ENCODE results near the gene SNAPC2.

SNAPC2 gene

GRCh38 chr19:7918062-7918614 is 2.0 kb upstream of the SNAPC2 start:
- Histone ChIP-seq H3K4me3 (peak overlapping the region in 5 of 7 experiments; percentile 4 to 41 (median 33)), H3K27ac (peak overlapping the region in 2 of 21 experiments; percentile 21 to 35)

GRCh38 chr19:7918615-7919421 is 1.3 kb upstream of the SNAPC2 start:
- Histone ChIP-seq H3K27ac (no peak overlapping the region), H3K4me3 (peak overlapping the region in 1 of 7 experiments; percentile 54)

GRCh38 chr19:7920519-7921301 is 572 bp downstream of the SNAPC2 start:
- H3K27ac ChIP-seq, result peak overlapping the region in 20 of 21 experiments; percentile 71 to 95 (median 84)
- H3K4me3 ChIP-seq, result peak overlapping the region; percentile 54 to 82 (median 72)

GRCh38 chr19:7921302-7921966 is 1.3 kb downstream of the SNAPC2 start:
- peak overlapping the region; percentile 37 to 82 (median 62) for H3K4me3 ChIP-seq
- H3K27ac ChIP-seq, result peak overlapping the region in 20 of 21 experiments; percentile 42 to 95 (median 80)

- Histone ChIP-seq H3K27ac (peak overlapping the region in 7 of 21 experiments; percentile 66 to 88 (median 81)), H3K4me3 (peak overlapping the region in 1 of 7 experiments; percentile 44)
These were observed 2.1 kb downstream of the SNAPC2 start for GRCh38 chr19:7921967-7922835.

GRCh38 chr19:7922836-7923195 is 2.7 kb downstream of the SNAPC2 start:
- H3K4me3 ChIP-seq, result no peak overlapping the region

GRCh38 chr19:7923295-7924191 is 3.4 kb downstream of the SNAPC2 start:
- H3K4me3 ChIP-seq, result no peak overlapping the region
- no peak overlapping the region for H3K27ac ChIP-seq

More at GRCh38 chr19:7922836-7923195, 2.7 kb downstream of the SNAPC2 start:
- H3K27ac ChIP-seq, result no peak overlapping the region

GRCh38 chr19:7924241-7924640 is 4.1 kb downstream of the SNAPC2 start:
- H3K27ac ChIP-seq, result no peak overlapping the region
- H3K4me3 ChIP-seq, result peak overlapping the region in 1 of 7 experiments; percentile 51

- peak overlapping the region in 5 of 7 experiments; percentile 31 to 51 (median 46) for H3K4me3 ChIP-seq
- peak overlapping the region in 1 of 21 experiments; percentile 24 for H3K27ac ChIP-seq
These were observed 4.6 kb downstream of the SNAPC2 start for GRCh38 chr19:7924651-7925170.

- Histone ChIP-seq H3K4me3 (peak overlapping the region; percentile 31 to 51 (median 42)), H3K27ac (peak overlapping the region in 4 of 21 experiments; percentile 7 to 52 (median 28))
These were observed 5.2 kb downstream of the SNAPC2 start for GRCh38 chr19:7925171-7925851.

GRCh38 chr19:7926021-7926726 is 6.0 kb downstream of the SNAPC2 start, which contains the start of gene CTXN1:
Gene CTXN1, minus strand, starts transcription at chr19:7926135. Its CDS starts 597 bp downstream, at chr19:7925538.
- peak within 1 kb of the TSS; percentile 31 to 51 (median 42) for H3K4me3 ChIP-seq
- peak within 1 kb of the TSS in 4 of 21 experiments; percentile 7 to 72 (median 42) for H3K27ac ChIP-seq

- H3K4me3 ChIP-seq, result no peak overlapping the region
- peak overlapping the region in 2 of 21 experiments; percentile 68 to 72 for H3K27ac ChIP-seq
These were observed 6.8 kb downstream of the SNAPC2 start for GRCh38 chr19:7926727-7927604.

- Histone ChIP-seq H3K27ac (peak overlapping the region in 15 of 21 experiments; percentile 19 to 82 (median 59)), H3K4me3 (no peak overlapping the region)
These were observed 7.6 kb downstream of the SNAPC2 start for GRCh38 chr19:7927605-7928333.

GRCh38 chr19:7928334-7928706 is 8.2 kb downstream of the SNAPC2 start:
- H3K4me3 ChIP-seq, result no peak overlapping the region
- H3K27ac ChIP-seq, result peak overlapping the region in 17 of 21 experiments; percentile 19 to 82 (median 48)

Data from skin epidermis (tissue), 12 donors.